HCT116 (cell line): ENCODE results near the gene LRRFIP2.
"Not testable (repeated sequence)": the region's sequence is repeated elsewhere in the genome, so short reads cannot be mapped to it uniquely, and the experiment has no call there.

Source experiments
- CEBPB ChIP-seq: IDR thresholded peaks from 2 replicates; pipeline ENCODE4 v1.6.1; 2012; ENCODE audit warnings: low read depth
- CTCF ChIP-seq, 3 experiments: fragments of 200-600 bp in 1 of 3; sonication (generic) in 1 of 3; IDR thresholded peaks in 2 of 3; conservative IDR thresholded peaks in 1 of 3; 2 replicates each; pipeline ENCODE4 v1.5.1; 2012 to 2017; ENCODE audit warnings: low read depth in 2 of 3, low read length in 2 of 3, antibody characterized with exemption in 1 of 3, borderline replicate concordance in 1 of 3, control low read depth in 1 of 3, mild to moderate bottlenecking in 1 of 3, mixed read lengths in 1 of 3, mixed run types in 1 of 3, moderate library complexity in 1 of 3; ENCODE audit not compliant: insufficient read depth in 1 of 3
- EZH2 ChIP-seq: fragments of 200-600 bp; sonication (generic); IDR thresholded peaks from 2 replicates; pipeline ENCODE4 v1.6.1; 2017; ENCODE audit warnings: antibody characterized with exemption, mixed run types
- POLR2A ChIP-seq: IDR thresholded peaks from 2 replicates; pipeline ENCODE4 v1.7.0; 2011; ENCODE audit warnings: borderline replicate concordance; ENCODE audit not compliant: insufficient read depth, insufficient read length; ENCODE audit errors: extremely low read depth
- POLR2AphosphoS5 ChIP-seq: IDR thresholded peaks from 2 replicates; pipeline ENCODE4 v1.6.1; 2011; ENCODE audit warnings: mild to moderate bottlenecking, low read depth, low read length, moderate library complexity
- RAD21 ChIP-seq: IDR thresholded peaks from 2 replicates; pipeline ENCODE4 v1.6.1; 2012; ENCODE audit warnings: low read depth, mild to moderate bottlenecking
- SP1 ChIP-seq: IDR thresholded peaks from 2 replicates; pipeline ENCODE4 v1.6.1; 2012; ENCODE audit warnings: low read depth
- SRF ChIP-seq: IDR thresholded peaks from 2 replicates; pipeline ENCODE4 v1.6.1; 2012; ENCODE audit warnings: low read depth
- TCF7L2 ChIP-seq: IDR thresholded peaks from 2 replicates; pipeline ENCODE4 v1.7.0; 2011; ENCODE audit warnings: borderline replicate concordance, inconsistent platforms; ENCODE audit not compliant: insufficient read depth, insufficient read length; ENCODE audit errors: extremely low read depth
- ZBTB33 ChIP-seq: IDR thresholded peaks from 2 replicates; pipeline ENCODE4 v1.6.1; 2011; ENCODE audit warnings: mild to moderate bottlenecking, low read length, moderate library complexity; ENCODE audit not compliant: insufficient replicate concordance; ENCODE audit errors: extremely low read depth
- ZFX ChIP-seq: fragments of 450-650 bp; IDR thresholded peaks from 2 replicates; pipeline ENCODE4 v1.6.1; 2017

GRCh38 chr3:37208576-37208975 lies 34.2 kb upstream of the LRRFIP2 start:
- TF ChIP-seq POLR2A; CTCF (IDR thresholded peaks at IDR 0.05 in 2 of 3, conservative IDR thresholded peaks at IDR 0.05 in 1 of 3; ENCODE audit: borderline replicate concordance in 1 of 3, insufficient read depth in 1 of 3, low read depth in 2 of 3, low read length in 2 of 3); POLR2AphosphoS5; TCF7L2; CEBPB; ZBTB33; EZH2; RAD21; ZFX; SP1; SRF: not testable (repeated sequence)
